Lower lobe of right lung (tissue), 2 donors: ENCODE measurements around the gene ATP5PD. TPM values are rescaled to one million over a fixed set of nuclear protein-coding genes. Genes with fewer than 3 reads are reported as not detected.
"Not testable (repeated sequence)": the region's sequence is repeated elsewhere in the genome, so short reads cannot be mapped to it uniquely, and the experiment has no call there.

Experiments used
- ATAC-seq, 2 donors: fragments of 200-7000 bp; cut with Tn5 transposase; one replicate each; pipeline ENCODE4 v1.9.1; 2020 to 2022; ENCODE audit warnings: mild to moderate bottlenecking in 2 of 2, moderate library complexity in 2 of 2
- DNase-seq: peaks from one replicate; pipeline ENCODE4 v3.0.0-alpha.2; 2020
- H3K27ac ChIP-seq: fragments of 200-600 bp; one replicate; pipeline ENCODE4 v1.8.0; 2022
- H3K27me3 ChIP-seq: fragments of 200-600 bp; one replicate; pipeline ENCODE4 v1.8.0; 2022; ENCODE audit warnings: low read depth
- H3K36me3 ChIP-seq: fragments of 200-600 bp; one replicate; pipeline ENCODE4 v1.8.0; 2022; ENCODE audit warnings: mild to moderate bottlenecking
- H3K4me1 ChIP-seq: fragments of 200-600 bp; one replicate; pipeline ENCODE4 v1.8.0; 2022
- H3K4me3 ChIP-seq: fragments of 200-600 bp; one replicate; pipeline ENCODE4 v1.8.0; 2022; ENCODE audit warnings: mild to moderate bottlenecking
- H3K9me3 ChIP-seq: fragments of 200-600 bp; one replicate; pipeline ENCODE4 v1.8.0; 2022
- intact Hi-C: fragments of 100-400 bp; cut with DNase I; formaldehyde crosslinking; loops from one replicate; pipeline ENCODE4 v1.11.0; 2022
- total RNA-seq: library from RNA; stranded (reverse); fragmentation: NEBNext Ultra II Directional; extraction: Animal tissue kit (Norgen Biotek cat#: 25700); gene quantifications from one replicate; pipeline ENCODE4 v1.2.1, GENCODE V29; 2021
- TF ChIP-seq, protein P1 (sequence below): fragments of 200-600 bp; IDR thresholded peaks from one replicate; pipeline ENCODE4 v1.8.0; 2022; ENCODE audit warnings: antibody characterized with exemption, mild to moderate bottlenecking
- donor health status: DM: no; HTN: yes; CAD: no; lungs with severe emphysema.

ATP5PD gene
- total RNA-seq, 1 donor from 2014 or later: 171 TPM

DNA sequence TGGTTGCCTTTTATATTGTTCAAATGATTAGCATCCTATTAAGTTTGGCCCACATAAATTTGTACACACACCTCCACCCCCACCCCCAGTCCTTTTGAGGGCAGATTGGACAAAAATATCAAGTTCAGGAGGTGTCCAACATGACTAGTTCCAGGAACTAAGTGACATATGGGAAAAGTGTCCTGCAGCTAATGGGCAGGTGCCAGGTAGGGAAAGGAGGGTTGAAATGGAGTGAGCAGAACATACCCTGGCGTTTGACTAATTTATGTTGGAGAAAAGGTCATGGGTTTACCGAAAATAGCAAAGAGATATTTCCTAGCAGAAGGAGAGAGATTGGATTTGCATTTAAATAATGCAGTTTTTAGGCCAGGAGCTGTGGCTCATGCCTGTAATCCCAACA, 5.2 kb upstream of the ATP5PD start:
- Histone ChIP-seq H3K4me3 (no peak overlapping the region), H3K9me3 (no peaks in the 10 kb centered on the region), H3K27ac (no peak overlapping the region), H3K4me1 (peaks cover 15% of the 10 kb centered on the region), H3K36me3 (peaks cover 72% of the 10 kb centered on the region), H3K27me3 (no peaks in the 10 kb centered on the region)
- ATAC-seq (no peak), DNase-seq (no peak)
- TF ChIP-seq, protein P1, sequence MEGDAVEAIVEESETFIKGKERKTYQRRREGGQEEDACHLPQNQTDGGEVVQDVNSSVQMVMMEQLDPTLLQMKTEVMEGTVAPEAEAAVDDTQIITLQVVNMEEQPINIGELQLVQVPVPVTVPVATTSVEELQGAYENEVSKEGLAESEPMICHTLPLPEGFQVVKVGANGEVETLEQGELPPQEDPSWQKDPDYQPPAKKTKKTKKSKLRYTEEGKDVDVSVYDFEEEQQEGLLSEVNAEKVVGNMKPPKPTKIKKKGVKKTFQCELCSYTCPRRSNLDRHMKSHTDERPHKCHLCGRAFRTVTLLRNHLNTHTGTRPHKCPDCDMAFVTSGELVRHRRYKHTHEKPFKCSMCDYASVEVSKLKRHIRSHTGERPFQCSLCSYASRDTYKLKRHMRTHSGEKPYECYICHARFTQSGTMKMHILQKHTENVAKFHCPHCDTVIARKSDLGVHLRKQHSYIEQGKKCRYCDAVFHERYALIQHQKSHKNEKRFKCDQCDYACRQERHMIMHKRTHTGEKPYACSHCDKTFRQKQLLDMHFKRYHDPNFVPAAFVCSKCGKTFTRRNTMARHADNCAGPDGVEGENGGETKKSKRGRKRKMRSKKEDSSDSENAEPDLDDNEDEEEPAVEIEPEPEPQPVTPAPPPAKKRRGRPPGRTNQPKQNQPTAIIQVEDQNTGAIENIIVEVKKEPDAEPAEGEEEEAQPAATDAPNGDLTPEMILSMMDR: no peak
- intact Hi-C loops: no loop called here

DNA sequence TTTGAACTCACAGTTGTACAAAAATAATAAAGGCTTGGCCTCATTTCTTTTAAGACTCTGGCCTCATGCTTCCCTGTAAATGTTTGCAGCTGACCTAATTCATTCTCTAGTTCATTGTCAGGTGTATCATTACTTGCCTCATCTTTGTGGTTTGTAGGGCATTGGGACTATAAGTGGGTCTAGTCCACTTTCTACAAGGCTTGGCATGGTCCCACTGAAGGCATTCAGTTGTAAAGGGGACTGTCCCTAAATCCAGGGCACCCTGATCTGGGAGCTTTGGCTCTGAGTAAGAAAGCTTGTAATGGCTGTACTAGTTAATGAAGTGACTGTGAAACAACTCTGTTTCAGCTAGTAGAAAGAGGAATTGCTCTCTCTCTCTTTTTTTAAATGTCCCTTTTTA, 2.9 kb upstream of the ATP5PD start:
- no peak overlapping the region for H3K4me3 ChIP-seq
- H3K9me3 ChIP-seq: no peaks in the 10 kb centered on the region
- H3K27ac ChIP-seq: no peak overlapping the region
- H3K4me1 ChIP-seq: peaks cover 23% of the 10 kb centered on the region
- no peaks in the 10 kb centered on the region for H3K27me3 ChIP-seq
- no peak for DNase-seq
- peaks cover 53% of the 10 kb centered on the region for H3K36me3 ChIP-seq
- ATAC-seq: no peak
- TF ChIP-seq, protein P1: no peak
- intact Hi-C loops: no loop called here

DNA sequence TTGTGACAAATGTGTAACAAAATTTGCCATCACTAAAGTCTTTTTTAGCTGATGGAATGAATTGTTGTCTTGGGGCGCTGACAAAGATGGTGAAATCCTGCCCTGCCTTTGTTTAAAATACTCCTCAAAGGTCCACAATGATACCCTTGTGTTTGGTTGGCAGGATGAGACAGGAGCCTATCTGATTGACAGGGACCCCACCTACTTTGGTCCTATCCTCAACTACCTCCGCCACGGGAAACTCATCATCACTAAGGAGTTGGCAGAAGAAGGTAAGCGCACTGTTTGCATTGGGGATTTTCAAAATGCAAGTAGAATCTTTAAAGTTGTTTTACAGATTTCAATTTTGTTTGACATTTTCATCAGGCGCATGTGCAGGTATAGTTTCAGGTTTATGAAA, 2.3 kb upstream of the ATP5PD start:
- ATAC-seq (no peak), DNase-seq (no peak)
- peaks cover 23% of the 10 kb centered on the region for H3K4me1 ChIP-seq
- intact Hi-C loops: no loop called here
- no peak overlapping the region for H3K27ac ChIP-seq
- peaks cover 46% of the 10 kb centered on the region for H3K36me3 ChIP-seq
- TF ChIP-seq, protein P1: no peak
- no peak overlapping the region for H3K4me3 ChIP-seq
- H3K27me3 ChIP-seq: no peaks in the 10 kb centered on the region
- no peaks in the 10 kb centered on the region for H3K9me3 ChIP-seq

DNA sequence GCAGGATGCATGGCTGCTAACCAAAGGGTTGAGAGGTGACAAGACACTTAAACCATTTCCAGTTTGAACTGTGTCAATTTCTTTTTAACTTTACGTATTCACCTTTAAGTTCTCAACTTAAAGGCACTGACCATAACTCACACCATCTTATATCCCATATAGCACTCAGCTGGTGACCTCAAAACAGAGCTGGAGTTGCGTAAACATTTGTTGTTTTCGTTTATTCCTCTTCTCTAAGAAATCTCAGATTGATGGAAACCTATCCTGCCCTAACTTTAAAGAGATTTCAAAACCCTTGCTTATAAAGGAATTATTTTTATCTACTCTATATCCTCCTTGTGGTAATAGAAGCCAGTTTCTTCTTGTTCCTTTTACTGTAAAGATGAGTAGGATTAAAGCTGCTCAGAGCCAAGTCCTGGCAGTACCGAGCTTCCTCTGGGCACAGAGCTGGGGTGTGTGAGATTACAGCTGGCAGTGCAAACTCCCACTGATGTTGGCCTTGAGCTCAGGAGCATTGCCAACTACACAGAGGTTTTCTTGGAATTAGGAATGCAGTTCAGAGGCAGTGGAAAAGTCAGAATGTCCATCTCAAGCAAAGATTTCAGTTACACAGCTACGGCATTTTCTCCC, 1.6 kb upstream of the ATP5PD start:
- ATAC-seq (no peak), DNase-seq (no peak)
- intact Hi-C loops: no loop called here
- Histone ChIP-seq H3K9me3 (no peaks in the 10 kb centered on the region), H3K27me3 (no peaks in the 10 kb centered on the region), H3K4me3 (peak overlapping the region; percentile 84), H3K4me1 (peaks cover 23% of the 10 kb centered on the region), H3K36me3 (peaks cover 39% of the 10 kb centered on the region), H3K27ac (peak overlapping the region; percentile 98)
- TF ChIP-seq, protein P1: no peak

DNA sequence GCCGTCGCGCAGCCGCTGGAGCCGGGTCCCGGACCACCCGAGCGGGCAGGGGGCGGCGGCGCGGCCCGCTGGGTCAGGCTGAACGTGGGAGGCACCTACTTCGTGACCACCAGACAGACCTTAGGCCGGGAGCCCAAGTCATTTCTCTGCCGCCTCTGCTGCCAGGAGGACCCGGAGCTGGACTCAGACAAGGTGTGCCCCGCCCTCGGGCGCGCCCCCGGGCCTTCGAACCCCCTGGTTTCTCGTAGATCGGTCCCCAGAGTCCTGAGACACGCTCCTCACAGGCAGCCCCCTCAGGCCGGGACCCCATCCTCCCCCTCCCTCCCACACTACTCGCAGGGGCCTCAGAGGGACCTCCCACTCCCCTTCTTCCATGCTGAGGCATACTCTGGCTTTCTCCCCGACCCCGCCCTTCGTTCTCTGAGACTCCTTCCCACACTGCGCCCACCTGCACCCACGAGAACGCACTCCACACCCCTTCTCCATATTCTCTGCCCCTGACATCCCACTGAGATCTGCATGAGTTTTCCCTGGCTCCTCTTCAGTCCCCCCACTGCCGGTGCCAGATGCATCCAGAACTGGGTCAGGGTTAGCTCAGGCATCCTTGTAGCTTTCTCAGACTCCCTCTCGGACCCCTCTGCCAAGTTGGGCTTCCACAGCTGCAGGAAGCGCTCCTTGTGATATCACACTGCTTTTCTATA, 779 bp upstream of the ATP5PD start:
- Histone ChIP-seq H3K9me3 (no peaks in the 10 kb centered on the region), H3K4me1 (peaks cover 23% of the 10 kb centered on the region), H3K27ac (peak overlapping the region; percentile 98), H3K4me3 (peak overlapping the region; percentile 84), H3K27me3 (no peaks in the 10 kb centered on the region), H3K36me3 (peaks cover 36% of the 10 kb centered on the region)
- TF ChIP-seq, protein P1: no peak
- DNase-seq (peak; percentile 64), ATAC-seq (no peak)
- intact Hi-C loops: no loop called here

DNA sequence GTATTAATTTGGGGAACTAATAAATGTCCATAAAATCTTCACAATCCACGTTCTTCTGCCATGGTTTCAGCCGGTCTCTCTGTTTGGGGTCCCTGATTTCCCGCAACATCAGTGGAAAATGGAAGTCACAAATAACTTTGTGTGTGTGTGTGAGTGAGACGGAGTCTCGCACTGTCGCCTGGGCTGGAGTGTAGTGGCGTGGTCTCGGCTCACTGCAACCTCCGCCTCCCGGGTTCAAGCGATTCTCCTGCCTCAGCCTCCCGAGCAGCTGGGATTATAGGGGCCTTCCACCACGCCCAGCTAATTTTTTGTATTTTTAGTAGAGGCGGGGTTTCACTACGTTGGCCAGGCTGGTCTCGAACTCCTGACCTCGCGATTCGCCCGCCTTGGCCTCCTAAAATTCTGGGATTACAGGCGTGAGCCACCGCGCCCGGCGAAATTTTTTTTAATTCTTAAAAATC, 793 bp downstream of the ATP5PD start:
- Histone ChIP-seq H3K4me3 (peak overlapping the region; percentile 84), H3K27ac (peak overlapping the region; percentile 98), H3K36me3 (peaks cover 36% of the 10 kb centered on the region), H3K4me1 (peaks cover 23% of the 10 kb centered on the region)
- H3K27me3 ChIP-seq, DNase-seq, intact Hi-C loops, ATAC-seq, H3K9me3 ChIP-seq: not testable (repeated sequence)
